ENCODE measurements around the gene ITGAE. TPM values are rescaled to one million over a fixed set of nuclear protein-coding genes. Genes with fewer than 3 reads are reported as not detected.
A peak's percentile ranks its signal among the peaks of the same experiment; 100 is the strongest.

ITGAE gene
- total RNA-seq, 1 experiment from 2014 or later, result 28.8 TPM

DNA sequence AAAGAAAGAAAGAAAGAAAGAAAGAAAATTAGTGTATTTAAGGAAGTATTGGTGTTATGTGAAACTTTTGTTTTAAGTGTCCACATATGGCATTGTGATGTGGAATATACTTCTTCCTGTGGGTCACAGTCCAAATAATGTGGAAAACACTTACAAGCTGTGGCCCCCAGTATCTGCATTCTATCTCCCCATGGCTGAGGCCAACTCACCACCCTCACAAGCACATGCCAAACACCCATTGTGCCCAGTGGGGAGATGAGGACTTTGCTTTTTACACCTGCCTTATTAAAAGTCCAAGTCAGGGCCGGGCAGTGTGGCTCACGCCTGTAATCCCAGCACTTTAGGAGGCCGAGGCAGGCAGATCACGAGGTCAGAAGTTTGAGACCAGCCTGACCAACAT lies 101.0 kb downstream of the ITGAE start:
- no peaks in the 10 kb centered on the region for H3K36me3 ChIP-seq (replicated peaks; ENCODE audit: control insufficient read depth, insufficient read depth, low read length)
- peaks cover 22% of the 10 kb centered on the region for H3K27me3 ChIP-seq (ENCODE audit: control insufficient read depth, insufficient read depth, low read length)
- DNase-seq, result no peak
- no peak overlapping the region for H3K4me3 ChIP-seq (ENCODE audit: insufficient read depth, low read depth, low read length)

DNA sequence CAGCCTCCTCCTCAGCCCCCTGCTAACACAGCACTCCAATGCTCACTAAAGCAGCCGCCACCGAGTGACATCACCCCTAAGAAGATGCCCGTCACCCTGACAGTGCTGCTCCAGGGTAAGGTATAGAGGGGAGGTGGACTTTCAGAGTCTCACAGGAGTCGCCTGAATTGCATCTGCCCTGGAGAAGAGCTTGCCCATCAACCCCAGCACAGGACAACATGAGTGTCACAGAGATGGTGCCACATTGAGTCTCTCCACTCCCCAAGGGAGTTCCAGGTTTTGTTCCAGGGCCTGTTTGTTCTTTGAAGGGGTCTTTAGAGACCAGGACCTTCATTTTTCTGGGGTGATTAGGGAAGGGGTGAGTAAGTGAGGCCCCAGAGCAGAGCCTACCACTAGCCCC lies 102.8 kb downstream of the ITGAE start:
- Histone ChIP-seq H3K4me3 (ENCODE audit: insufficient read depth, low read depth, low read length) (no peak overlapping the region), H3K36me3 (replicated peaks; ENCODE audit: control insufficient read depth, insufficient read depth, low read length) (no peaks in the 10 kb centered on the region), H3K27me3 (ENCODE audit: control insufficient read depth, insufficient read depth, low read length) (peaks cover 27% of the 10 kb centered on the region)
- no peak for DNase-seq

DNA sequence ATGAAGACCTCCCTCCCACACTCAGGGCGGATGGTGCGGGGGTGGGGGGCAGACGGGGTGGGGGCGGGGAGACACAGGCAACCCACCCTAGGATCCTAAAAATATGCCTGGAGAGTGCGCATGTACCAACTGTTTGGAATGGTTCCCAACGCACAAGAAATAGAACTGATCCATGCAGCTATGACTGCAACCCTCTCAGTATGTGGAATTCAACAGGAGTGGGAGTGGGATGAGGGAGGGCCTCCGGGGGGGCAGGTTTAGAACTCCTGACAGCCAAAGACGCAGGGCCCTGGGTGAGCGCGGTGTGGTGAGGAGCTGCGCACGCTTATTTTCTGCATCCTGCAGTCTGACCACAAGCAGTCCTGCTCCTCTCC lies 103.9 kb downstream of the ITGAE start:
- peaks cover 27% of the 10 kb centered on the region for H3K27me3 ChIP-seq (ENCODE audit: control insufficient read depth, insufficient read depth, low read length)
- H3K4me3 ChIP-seq (ENCODE audit: insufficient read depth, low read depth, low read length), result no peak overlapping the region
- no peaks in the 10 kb centered on the region for H3K36me3 ChIP-seq (replicated peaks; ENCODE audit: control insufficient read depth, insufficient read depth, low read length)
- DNase-seq, result peak; percentile 38

DNA sequence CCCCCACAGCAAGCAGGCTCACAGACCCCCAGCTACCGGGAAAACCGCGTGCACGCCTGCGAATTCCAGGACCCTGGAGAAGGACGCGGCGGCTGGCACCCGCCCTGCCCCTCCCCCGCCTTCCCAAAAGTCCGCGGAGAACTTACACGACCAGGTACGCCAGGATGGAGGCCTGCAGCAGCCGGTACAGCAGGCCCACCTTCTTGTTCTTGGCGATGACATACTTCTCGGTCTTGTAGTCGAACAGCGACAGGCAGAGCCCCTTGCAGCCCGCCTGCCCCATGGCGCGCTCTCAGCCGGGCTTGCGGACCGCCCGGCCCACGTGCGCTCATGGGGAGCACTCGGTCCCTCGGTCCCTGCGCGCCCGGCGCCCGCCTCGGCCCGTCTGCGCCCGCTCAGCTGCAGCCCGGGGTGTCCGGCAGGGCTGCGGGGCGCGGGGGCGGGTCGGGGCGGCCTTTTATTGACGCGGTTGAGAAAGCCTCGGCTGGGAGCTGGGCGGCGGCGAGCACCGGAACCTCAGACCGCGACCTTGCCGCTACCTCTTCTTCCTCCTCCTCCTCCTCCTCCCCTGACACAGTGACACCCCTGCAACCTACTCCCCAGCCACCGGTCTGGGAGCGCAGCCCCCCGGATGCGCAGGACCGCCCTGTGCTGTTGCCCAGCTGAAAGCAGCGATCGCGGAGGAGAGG lies 105.1 kb downstream of the ITGAE start, which contains the start of gene P2RX5:
TSS of gene P2RX5 (minus strand) at position 433 of the 689 bp plus-strand sequence. CDS start at position 283, 150 bp downstream.
- peak; percentile 90 for DNase-seq
- H3K27me3 ChIP-seq (ENCODE audit: control insufficient read depth, insufficient read depth, low read length), result peaks cover 27% of the 10 kb centered on the region

DNA sequence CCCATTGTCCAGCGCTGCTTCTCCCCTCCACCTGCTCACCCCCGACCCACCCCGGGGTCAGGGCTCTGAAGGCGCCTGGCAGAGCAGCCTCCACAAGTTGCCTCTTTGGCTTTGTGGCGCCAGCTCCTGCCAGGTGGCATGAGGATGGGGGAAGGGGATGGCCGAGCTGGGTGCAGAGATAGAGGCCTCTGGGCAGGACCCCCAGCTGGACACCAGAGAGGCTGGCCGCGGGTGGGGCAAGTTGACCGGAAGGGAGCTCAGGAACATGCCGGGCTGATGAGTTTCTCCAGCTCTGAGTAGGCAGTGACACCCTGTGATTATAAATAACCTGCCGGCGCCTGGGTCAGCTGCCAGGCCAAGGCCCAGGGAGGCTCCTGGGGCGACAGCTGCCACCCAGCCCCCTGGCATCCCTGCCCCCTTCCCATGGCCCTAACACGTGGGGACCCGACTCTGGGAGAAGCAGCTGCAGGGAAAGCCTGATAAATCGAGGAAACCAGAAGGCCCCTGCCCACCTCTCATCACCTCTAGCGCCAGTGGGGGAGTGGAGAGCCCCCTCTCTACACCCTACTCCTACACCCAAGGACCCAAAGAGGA lies 105.8 kb downstream of the ITGAE start:
- no peaks in the 10 kb centered on the region for H3K36me3 ChIP-seq (replicated peaks; ENCODE audit: control insufficient read depth, insufficient read depth, low read length)
- no peak for DNase-seq
- peaks cover 27% of the 10 kb centered on the region for H3K27me3 ChIP-seq (ENCODE audit: control insufficient read depth, insufficient read depth, low read length)
- H3K4me3 ChIP-seq (ENCODE audit: insufficient read depth, low read depth, low read length), result peak overlapping the region; percentile 52

More for the DNA sequence above, 105.1 kb downstream of the ITGAE start, which contains the start of gene P2RX5:
- Histone ChIP-seq H3K4me3 (ENCODE audit: insufficient read depth, low read depth, low read length) (peak within 1 kb of the TSS; percentile 52), H3K36me3 (replicated peaks; ENCODE audit: control insufficient read depth, insufficient read depth, low read length) (no peaks in the 10 kb centered on the region)

DNA sequence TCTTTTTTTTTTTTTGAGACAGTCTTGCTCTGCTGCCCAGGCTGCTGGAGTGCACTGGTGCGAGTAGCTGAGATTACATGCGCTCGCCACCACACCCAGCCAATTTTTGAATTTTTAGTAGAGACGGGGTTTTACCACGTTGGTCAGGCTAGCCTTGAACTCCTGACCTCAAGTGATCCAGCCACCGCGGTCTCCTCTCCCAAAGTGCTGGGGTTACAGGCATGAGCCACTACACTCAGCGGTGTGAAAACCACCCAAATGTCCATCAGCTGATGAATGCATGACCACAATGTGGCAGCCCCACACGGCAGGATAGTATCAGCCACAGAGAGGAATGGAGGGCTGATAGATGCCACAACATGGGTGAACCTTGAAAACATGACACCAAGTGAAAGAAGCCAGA lies 107.2 kb downstream of the ITGAE start:
- Histone ChIP-seq H3K27me3 (ENCODE audit: control insufficient read depth, insufficient read depth, low read length) (peaks cover 27% of the 10 kb centered on the region), H3K36me3 (replicated peaks; ENCODE audit: control insufficient read depth, insufficient read depth, low read length) (no peaks in the 10 kb centered on the region), H3K4me3 (ENCODE audit: insufficient read depth, low read depth, low read length) (no peak overlapping the region)
- no peak for DNase-seq

DNA sequence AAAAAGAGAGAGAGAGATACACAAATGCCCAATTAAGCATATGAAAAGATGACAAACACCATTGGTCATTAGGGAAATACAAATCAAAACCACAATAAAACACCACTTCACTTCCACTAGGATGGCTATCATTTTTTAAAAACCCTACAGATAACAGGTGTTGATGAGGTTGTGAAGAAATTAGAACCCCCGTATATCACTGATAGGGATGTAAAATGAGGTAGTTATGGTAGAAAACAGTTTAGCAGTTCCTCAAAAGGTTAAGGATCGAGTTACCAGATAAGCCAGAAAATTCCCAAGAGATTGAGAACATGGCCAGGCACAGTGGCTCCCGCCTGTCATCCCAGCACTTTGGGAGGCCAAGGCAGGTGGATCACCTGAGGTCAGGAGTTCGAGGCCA lies 107.8 kb downstream of the ITGAE start:
- no peak for DNase-seq
- Histone ChIP-seq H3K27me3 (ENCODE audit: control insufficient read depth, insufficient read depth, low read length) (peaks cover 27% of the 10 kb centered on the region), H3K36me3 (replicated peaks; ENCODE audit: control insufficient read depth, insufficient read depth, low read length) (no peaks in the 10 kb centered on the region), H3K4me3 (ENCODE audit: insufficient read depth, low read depth, low read length) (no peak overlapping the region)

DNA sequence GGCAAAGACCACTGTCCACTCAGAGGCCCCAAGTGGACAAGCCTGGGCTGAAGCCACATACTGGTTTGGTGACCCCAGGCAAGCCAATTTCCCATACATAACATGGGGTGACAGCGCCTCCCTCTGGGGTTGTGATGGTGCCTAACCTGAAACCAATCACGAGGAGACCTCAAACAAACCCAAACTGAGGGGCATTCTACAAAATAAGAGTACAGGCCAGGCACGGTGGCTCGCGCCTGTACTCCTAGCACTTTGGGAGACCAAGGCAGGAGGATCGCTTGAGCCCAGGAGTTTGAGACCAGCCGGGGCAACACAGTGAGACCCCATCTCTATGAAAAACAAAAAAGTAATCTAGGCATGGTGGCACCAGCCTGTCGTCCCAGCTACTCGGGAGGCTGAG lies 108.6 kb downstream of the ITGAE start:
- Histone ChIP-seq H3K27me3 (ENCODE audit: control insufficient read depth, insufficient read depth, low read length) (peaks cover 25% of the 10 kb centered on the region), H3K36me3 (replicated peaks; ENCODE audit: control insufficient read depth, insufficient read depth, low read length) (no peaks in the 10 kb centered on the region), H3K4me3 (ENCODE audit: insufficient read depth, low read depth, low read length) (no peak overlapping the region)
- peak; percentile 70 for DNase-seq

DNA sequence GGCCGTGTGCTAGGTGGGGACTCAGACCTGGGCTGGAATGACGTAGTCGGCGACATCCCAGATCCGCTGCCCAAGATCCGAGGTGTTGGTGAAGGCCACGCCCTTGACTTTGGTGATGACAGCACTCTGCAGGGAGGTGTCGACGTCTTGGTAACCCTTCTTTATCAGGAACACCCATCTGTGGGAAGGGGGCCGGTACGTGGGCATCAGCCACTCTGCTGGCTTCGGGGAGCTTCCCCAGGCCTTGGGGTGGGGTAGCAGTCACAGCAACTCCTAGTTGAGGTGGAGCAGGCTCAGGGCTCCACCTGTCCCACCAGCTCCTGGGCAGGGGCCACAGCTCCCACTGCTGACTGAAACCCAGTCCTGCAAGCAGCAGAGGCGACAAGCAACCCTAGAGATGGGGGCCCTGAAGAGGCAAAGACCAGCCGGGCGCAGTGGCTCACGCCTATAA lies 109.3 kb downstream of the ITGAE start:
- Histone ChIP-seq H3K4me3 (ENCODE audit: insufficient read depth, low read depth, low read length) (no peak overlapping the region), H3K27me3 (ENCODE audit: control insufficient read depth, insufficient read depth, low read length) (peaks cover 22% of the 10 kb centered on the region), H3K36me3 (replicated peaks; ENCODE audit: control insufficient read depth, insufficient read depth, low read length) (no peaks in the 10 kb centered on the region)
- peak; percentile 80 for DNase-seq

DNA sequence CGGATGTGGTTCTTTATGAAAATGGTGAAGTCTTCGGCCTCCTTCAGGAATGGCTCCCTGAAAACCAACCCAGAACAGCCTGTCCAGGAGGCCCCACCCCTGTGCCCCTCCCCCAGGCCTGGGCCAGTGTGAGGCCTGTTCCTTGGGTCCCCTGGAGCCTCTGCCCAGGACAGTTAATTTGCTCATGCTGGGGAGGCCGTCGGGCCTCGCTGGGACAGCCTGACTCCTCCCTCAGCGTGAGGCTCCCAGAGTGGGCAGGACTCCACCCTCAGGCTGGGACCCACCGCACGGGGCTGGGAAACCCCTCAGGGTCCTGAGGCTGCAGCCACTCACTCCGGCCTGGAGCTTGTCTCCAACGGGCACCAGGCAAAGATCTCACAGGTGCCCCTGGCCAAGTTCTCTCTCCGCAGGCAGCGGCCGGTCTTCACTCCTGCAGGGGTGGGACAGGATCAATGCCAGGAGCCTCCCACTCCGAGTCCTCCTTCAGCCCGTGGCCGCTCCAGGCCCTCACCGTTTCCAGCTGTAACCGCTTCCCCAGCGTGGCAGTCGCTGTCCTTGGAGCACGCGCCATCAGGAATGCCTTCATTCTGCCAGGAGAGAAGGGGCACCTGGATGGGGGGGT lies 110.8 kb downstream of the ITGAE start:
- Histone ChIP-seq H3K27me3 (ENCODE audit: control insufficient read depth, insufficient read depth, low read length) (peaks cover 8% of the 10 kb centered on the region), H3K4me3 (ENCODE audit: insufficient read depth, low read depth, low read length) (no peak overlapping the region), H3K36me3 (replicated peaks; ENCODE audit: control insufficient read depth, insufficient read depth, low read length) (no peaks in the 10 kb centered on the region)
- peak; percentile 66 for DNase-seq

DNA sequence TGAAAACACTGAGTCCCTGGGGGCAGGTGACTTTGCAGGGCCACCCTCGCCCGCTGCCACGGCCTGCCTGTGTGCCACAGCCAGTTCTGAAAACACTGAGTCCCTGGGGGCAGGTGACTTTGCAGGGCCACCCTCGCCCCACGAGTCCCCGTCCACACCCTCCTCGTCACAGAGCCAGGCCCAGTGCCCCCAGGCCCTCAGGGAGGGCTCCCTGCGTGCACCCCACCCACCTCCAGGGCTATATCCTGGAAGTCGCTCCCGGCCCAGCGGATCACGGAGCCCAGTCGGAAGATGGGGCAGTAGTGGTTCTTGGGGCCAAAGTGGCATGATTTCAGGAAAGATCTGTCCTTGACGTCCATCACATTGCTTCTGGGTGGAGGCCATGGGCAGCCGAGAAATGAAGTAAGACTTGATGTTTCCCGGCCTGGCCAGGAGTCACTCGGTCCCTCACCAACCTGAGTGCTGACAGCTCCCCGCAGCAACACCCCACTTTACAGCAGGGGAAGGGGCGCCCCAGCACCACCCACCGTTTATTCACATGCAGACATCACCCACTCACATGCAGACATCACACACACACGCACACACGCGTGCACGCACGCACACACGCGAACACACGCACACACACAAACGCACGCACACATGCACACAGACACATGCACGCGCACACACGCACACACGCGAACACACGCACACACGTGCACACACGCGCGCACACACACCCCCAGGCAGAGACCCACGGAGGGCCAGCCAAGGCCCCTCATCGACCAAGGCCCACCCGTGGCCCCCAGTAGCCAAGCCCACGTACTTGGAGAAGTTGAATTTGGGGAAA lies 111.5 kb downstream of the ITGAE start:
- Histone ChIP-seq H3K36me3 (replicated peaks; ENCODE audit: control insufficient read depth, insufficient read depth, low read length) (no peaks in the 10 kb centered on the region), H3K4me3 (ENCODE audit: insufficient read depth, low read depth, low read length) (no peak overlapping the region), H3K27me3 (ENCODE audit: control insufficient read depth, insufficient read depth, low read length) (peaks cover 2% of the 10 kb centered on the region)
- DNase-seq, result peak; percentile 48

DNA sequence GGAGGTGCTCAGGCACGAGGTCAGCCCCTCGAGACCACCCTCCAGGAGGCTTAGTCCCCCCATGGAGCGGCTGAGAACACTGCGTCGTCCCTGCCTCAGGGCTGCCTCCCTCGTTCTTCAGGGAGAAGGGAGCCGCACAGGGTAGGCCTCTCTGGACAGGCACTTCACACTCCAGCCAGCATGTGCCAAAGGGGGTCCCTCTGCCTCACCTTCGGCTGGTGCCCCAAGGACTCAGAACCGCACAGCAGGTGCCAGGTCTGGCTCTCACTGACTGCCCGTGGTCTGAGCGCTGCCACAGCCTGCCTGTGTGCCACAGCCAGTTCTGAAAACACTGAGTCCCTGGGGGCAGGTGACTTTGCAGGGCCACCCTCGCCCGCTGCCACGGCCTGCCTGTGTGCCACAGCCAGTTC lies 112.1 kb downstream of the ITGAE start:
- Histone ChIP-seq H3K4me3 (ENCODE audit: insufficient read depth, low read depth, low read length) (no peak overlapping the region), H3K36me3 (replicated peaks; ENCODE audit: control insufficient read depth, insufficient read depth, low read length) (no peaks in the 10 kb centered on the region), H3K27me3 (ENCODE audit: control insufficient read depth, insufficient read depth, low read length) (no peaks in the 10 kb centered on the region)
- peak; percentile 57 for DNase-seq

DNA sequence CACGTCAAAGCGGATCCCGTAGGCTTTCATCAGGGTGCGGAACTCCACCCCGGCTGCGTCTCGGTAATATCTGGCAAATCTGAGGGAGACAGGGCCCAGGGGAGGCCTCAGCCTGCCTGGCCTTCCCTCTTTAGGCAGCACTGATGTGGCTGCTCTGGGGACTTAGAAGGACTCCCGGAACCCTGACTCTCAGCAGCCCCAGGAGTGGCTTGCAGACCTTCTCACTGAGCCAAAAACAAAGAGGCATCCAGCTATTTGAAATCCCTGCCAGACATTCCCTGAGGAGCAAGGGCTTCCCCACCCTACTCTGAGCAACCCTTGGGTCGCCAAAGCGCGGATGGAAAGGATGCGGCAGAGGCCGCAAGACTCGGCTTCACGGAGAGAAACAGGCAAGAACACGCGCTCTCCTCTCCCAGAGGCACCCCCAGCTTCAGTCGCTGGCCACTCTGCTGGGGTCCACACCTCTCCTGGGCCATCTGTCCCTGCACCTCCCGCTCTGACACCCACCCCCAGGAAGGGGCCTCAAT lies 112.9 kb downstream of the ITGAE start:
- Histone ChIP-seq H3K4me3 (ENCODE audit: insufficient read depth, low read depth, low read length) (no peak overlapping the region), H3K36me3 (replicated peaks; ENCODE audit: control insufficient read depth, insufficient read depth, low read length) (no peaks in the 10 kb centered on the region), H3K27me3 (ENCODE audit: control insufficient read depth, insufficient read depth, low read length) (no peaks in the 10 kb centered on the region)
- DNase-seq, result peak; percentile 85

DNA sequence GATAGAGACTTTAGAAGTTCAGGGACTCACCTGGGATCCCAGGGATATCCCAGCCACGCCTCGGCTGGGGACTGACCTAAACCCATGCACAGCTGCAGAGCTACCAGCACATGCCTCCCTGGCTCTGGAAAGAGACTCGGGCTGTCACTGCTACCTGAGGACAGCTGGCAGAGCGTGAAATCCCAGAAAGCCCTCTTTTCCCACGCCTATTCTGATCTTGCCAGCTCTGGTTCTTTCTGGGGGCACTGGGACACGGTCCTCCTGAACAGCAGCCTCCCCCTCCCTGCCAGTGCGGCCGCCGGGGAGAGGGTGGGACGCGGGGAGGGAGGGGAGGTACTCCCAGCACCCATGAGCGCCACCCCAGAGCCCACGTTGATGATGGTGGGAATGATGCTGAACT lies 115.8 kb downstream of the ITGAE start:
- no peak overlapping the region for H3K4me3 ChIP-seq (ENCODE audit: insufficient read depth, low read depth, low read length)
- no peaks in the 10 kb centered on the region for H3K36me3 ChIP-seq (replicated peaks; ENCODE audit: control insufficient read depth, insufficient read depth, low read length)
- no peaks in the 10 kb centered on the region for H3K27me3 ChIP-seq (ENCODE audit: control insufficient read depth, insufficient read depth, low read length)
- peak; percentile 50 for DNase-seq
